Muscle of leg (tissue), 11 donors: ENCODE data around the gene RBM33. TPM values are rescaled to one million over a fixed set of nuclear protein-coding genes. Genes with fewer than 3 reads are reported as not detected.

Experiments used
- DNase-seq: peaks from one replicate; pipeline ENCODE4 v3.0.0; 2013
- H3K27ac ChIP-seq: one replicate; pipeline ENCODE4 v1.5.1; 2013; ENCODE audit warnings: mild to moderate bottlenecking, low read length, control low read depth
- H3K27me3 ChIP-seq: one replicate; pipeline ENCODE4 v1.6.1; 2013; ENCODE audit warnings: low read length; ENCODE audit not compliant: control insufficient read depth, insufficient read depth
- H3K36me3 ChIP-seq: one replicate; pipeline ENCODE4 v1.6.1; 2013; ENCODE audit warnings: low read length; ENCODE audit not compliant: control insufficient read depth, insufficient read depth
- H3K4me1 ChIP-seq: one replicate; pipeline ENCODE4 v1.6.1; 2013; ENCODE audit warnings: low read length; ENCODE audit not compliant: control insufficient read depth, insufficient read depth
- H3K4me3 ChIP-seq: one replicate; pipeline ENCODE4 v1.5.1; 2013; ENCODE audit warnings: low read length, control low read depth
- H3K9me3 ChIP-seq: replicated peaks from 2 replicates; pipeline ENCODE4 v1.6.1; 2013; ENCODE audit warnings: low read depth, low read length; ENCODE audit not compliant: control insufficient read depth
- WGBS: methylation state at CpG from one replicate; pipeline ENCODE4 v1.1.5; 2013; ENCODE audit warnings: missing lambda C conversion rate; ENCODE audit not compliant: insufficient coverage; 5-methylcytosine and 5-hydroxymethylcytosine counted together
- polyA plus RNA-seq, 8 donors: library from polyadenylated mRNA; unstranded; fragments of 120-200 nt; gene quantifications; one replicate each; pipeline versions ENCODE4 v1.2.1 to v1.2.3, GENCODE V29; 2013; ENCODE audit warnings: inconsistent platforms in 1 of 8, low replicate concordance in 1 of 8; ENCODE audit not compliant: insufficient read length in 8 of 8, insufficient read depth in 1 of 8
- total RNA-seq: library from RNA; stranded (reverse); fragments of 120-200 nt; gene quantifications from one replicate; pipeline ENCODE4 v1.2.4, GENCODE V29; 2013

Gene RBM33
- total and polyA plus RNA-seq, 9 donors, result 18.3 to 46.2 (median 25.6) TPM

GRCh38 chr7:155829796-155830470 lies 185.5 kb downstream of the RBM33 start:
- DNase-seq, result no peak
- H3K27ac ChIP-seq, result no peak overlapping the region
- H3K36me3 ChIP-seq, result no peaks in the 10 kb centered on the region
- peaks cover 5% of the 10 kb centered on the region for H3K4me1 ChIP-seq
- H3K9me3 ChIP-seq, result no peaks in the 10 kb centered on the region
- H3K27me3 ChIP-seq, result peaks cover 2% of the 10 kb centered on the region
- WGBS, result 77% methylated on average over 10 of the region's 17 CpGs
- H3K4me3 ChIP-seq, result no peak overlapping the region

Other genes with a start within 250 kb of the RBM33 start
- 0.09 TPM for gene EN2, start 186.5 kb upstream of the RBM33 start, total RNA-seq
- gene EN2, start 186.5 kb upstream of the RBM33 start, polyA plus RNA-seq, result 1 to 10 TPM in 1 of 8 donors, under 1 TPM in 7; 0.50 to 1.2 (median 0.80) TPM
- gene CNPY1, start 98.1 kb upstream of the RBM33 start, total RNA-seq, result 0.18 TPM
- gene CNPY1, start 98.1 kb upstream of the RBM33 start, polyA plus RNA-seq, result under 1 TPM in 2 of 8 donors, not detected in 6; 0.11 to 0.44 TPM
- gene SHH, start 167.8 kb downstream of the RBM33 start, total RNA-seq, result under 0.01 TPM
- under 1 TPM in 7 of 8 donors, not detected in 1; 0.04 to 0.72 (median 0.05) TPM for gene SHH, start 167.8 kb downstream of the RBM33 start, polyA plus RNA-seq